Stomach (tissue), 4 donors: Measurements from ENCODE around the gene KCNIP4.

Experiments
- CTCF ChIP-seq, 7 experiments: fragments of 450-650 bp in 4 of 7; fragments of 200-600 bp in 3 of 7; sonication (generic) in 3 of 7; IDR thresholded peaks; one replicate each; pipeline ENCODE4 v1.5.1; 2016 to 2019; ENCODE audit warnings: antibody characterized with exemption in 7 of 7, control low read depth in 2 of 7, mild to moderate bottlenecking in 1 of 7
- POLR2AphosphoS5 ChIP-seq, 3 donors: sonication (generic); formaldehyde crosslinking; IDR thresholded peaks; one replicate each; pipeline ENCODE4 v1.6.1; 2016; ENCODE audit warnings: antibody characterized with exemption in 3 of 3

- TF ChIP-seq CTCF (IDR thresholded peaks at IDR 0.05) (no peak), POLR2AphosphoS5 (IDR thresholded peaks at IDR 0.05) (no peak)
These were observed 770.7 kb downstream of the KCNIP4 start for GRCh38 chr4:21177871-21178270.
